PC-9 (cell line): ENCODE data around the gene SNRNP40.

Source experiments
- CTCF ChIP-seq: fragments of 200-600 bp; sonication (generic); conservative IDR thresholded peaks from 2 replicates; pipeline ENCODE4 v1.6.1; 2017; ENCODE audit warnings: mixed run types, antibody characterized with exemption, mild to moderate bottlenecking, moderate library complexity
- EZH2 ChIP-seq: fragments of 200-600 bp; sonication (generic); IDR thresholded peaks from 2 replicates; pipeline ENCODE4 v1.8.0; 2017; ENCODE audit warnings: antibody characterized with exemption, low read depth

- TF ChIP-seq CTCF: no peak
- TF ChIP-seq EZH2: no peak
Measured at GRCh38 chr1:31345635-31346034, 49.0 kb upstream of the SNRNP40 start.
